CD4-positive, alpha-beta T cell treated with Interferon gamma for 1 hour (primary cell): Measurements from ENCODE around the gene WNK3.

Experiments used
- DNase-seq: peaks from one replicate; pipeline ENCODE4 v3.0.0-alpha.2; 2020

The WNK3 gene

DNA sequence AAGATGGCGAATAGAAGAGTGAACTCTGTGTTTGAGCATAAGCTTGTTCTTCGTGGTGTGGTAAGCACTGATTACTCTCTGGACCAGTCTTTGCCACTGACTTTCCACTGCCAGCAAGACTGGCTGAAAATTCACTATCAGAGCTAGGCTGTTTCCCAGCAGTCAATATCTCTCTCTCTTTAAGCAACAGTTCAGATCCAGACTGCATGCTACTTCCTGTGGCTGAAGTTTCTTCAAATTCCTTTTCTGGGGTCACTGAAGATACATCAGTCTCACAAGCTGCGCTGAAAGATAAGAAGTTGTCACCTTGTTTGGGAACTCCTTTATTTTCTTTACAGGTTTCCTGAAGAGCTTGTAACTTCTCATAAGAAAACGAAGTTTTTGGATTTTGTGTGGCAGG, 120.8 kb downstream of the WNK3 start:
- no peak for DNase-seq

DNA sequence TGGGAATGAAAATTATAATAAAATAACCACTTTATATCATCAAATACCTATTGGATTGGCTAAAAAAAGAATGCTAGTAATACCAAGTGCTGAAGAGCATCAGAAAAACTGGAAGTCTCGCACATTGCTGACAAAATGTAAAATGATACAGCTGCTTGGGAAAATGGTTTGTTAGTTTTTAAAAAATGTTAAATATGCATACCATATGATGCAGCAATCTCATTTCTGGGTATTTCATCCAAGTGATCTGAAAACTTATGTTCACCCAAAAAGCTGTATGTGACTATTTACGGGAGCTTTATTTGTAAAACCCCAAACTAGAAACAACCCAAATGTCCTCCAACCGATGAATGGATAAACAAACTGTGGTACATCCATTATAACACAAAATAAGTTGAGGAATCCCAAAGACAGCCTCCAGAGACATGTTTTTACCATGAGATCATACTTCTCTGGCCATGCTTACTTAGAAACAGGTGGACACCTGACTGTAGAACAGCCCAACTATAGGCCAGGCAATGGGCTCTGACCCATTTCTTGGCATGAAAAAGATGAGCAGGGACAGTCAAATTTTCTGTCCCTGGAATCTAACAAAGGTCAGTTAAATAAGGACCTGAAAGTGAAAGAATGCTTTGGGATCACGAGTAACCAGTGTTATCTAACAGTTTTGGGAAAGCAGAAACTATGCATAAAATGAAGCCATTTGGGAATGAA, 127.3 kb downstream of the WNK3 start:
- DNase-seq, result no peak

DNA sequence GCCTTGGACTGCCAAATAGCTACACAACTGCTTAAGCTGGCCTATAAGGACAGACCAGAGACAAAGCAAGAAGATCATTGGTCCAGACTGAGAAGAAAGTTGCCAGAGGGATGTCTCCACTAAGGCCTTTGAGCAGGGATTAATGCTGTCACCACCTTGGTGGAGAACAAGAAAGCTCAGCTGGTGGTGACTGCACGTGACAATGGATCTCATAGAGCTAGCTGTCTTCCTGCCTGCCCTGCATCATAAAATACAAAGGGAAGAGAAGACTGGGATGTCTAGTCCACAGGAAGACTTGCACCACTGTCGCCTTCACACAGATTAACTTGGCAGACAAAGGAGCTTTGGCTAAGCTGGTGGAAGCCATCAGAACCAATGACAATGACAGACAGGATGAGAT, 134.3 kb downstream of the WNK3 start:
- DNase-seq, result no peak

GRCh38 chrX:54213603-54214002, 144.2 kb downstream of the WNK3 start:
- DNase-seq, result no peak

GRCh38 chrX:54208531-54208930, 149.3 kb downstream of the WNK3 start:
- no peak for DNase-seq

- DNase-seq, result no peak
These were observed 159.6 kb downstream of the WNK3 start for GRCh38 chrX:54198262-54198661.

- no peak for DNase-seq
These were observed 162.8 kb downstream of the WNK3 start for GRCh38 chrX:54194982-54195588.

DNA sequence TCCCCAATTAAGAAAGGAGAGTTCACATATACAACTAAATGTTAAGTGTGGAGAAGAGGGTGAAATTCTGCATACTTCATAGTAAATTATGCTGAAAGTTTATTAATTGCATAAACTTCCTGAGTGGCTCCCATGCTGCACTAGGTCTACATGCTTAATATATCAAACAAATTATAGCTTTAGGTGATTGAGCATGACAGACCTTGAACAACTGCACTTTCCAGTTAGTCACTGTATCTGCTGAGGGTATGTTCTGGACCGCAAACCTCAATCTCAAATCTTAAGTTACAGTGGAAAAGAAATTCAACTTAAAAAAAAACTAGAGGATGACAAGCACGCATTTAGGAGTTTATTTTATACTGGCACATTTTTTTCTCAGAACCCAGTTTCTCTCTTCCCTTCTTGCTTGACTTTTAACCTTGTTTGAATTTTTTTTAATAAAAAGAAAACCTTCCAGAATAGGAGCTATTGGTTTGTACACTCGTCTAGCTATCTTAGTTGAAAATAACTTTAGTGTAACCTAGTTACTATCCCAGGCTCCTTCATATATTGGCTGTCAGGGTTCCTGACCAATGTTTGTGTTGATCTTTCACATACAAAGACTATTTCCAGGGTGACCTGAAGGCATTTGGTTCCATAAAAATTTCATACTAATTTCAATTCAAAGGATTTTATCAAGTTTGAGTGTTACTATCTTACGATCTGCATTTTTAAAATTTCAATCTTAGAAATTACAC, 164.6 kb downstream of the WNK3 start:
- no peak for DNase-seq

DNA sequence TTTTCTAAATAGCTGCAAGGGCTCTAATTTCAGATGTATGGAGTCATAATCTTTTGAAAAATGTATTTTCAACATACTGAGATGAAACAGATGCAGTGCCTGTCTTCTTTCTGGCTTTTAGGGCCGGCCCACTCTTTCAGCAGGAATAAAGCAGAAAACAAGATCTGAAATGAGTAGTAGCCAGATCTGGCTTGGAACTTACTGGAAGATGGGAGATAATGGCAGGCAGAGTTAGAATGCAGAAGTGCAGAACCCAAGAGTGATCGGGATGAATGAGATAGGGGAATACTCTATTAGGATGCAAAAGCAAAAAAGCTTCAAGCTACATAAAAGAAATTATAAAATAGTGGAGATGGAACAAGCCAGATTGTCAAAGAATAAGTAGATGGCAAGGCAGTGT, 173.4 kb downstream of the WNK3 start:
- no peak for DNase-seq

GRCh38 chrX:54182864-54183613, 174.8 kb downstream of the WNK3 start, which contains the start of gene FAM120C:
TSS of gene FAM120C (minus strand) at chrX:54183254. CDS start at chrX:54183198, 56 bp downstream.
- DNase-seq, result peak; percentile 66

DNA sequence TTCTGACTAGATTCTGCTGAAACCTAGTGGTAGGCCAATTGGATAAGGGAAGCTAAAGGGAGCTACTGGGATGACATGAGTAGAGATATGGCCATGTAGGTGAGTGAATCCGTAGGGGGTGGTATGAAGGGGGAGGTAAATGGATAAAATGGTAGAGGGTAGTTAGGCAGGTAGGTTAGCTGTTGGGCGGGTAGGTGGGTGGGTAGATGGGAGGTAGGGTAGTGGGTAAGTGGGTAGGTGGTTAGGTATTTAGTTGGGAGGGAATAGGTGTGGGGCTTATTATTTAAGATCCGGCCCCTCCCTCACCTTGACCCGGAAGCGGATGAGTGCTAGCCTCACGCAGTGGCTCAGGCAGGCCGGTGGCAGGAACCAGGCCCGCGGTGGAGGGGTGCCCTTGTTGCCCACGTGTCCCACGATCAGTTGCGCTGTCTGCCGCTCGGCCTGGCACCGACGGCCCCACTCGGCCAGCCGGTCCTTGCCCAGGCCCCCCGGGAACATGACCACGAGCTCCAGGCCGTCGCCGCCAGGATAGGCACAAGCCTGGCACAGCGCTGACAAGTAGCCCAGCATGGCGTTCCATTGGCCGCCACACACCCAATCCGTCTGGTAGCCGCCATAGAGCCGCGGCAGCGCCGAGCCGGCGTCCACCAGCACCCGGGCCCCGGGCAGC, 175.5 kb downstream of the WNK3 start:
- DNase-seq, result peak; percentile 65

GRCh38 chrX:54181202-54181953, 176.5 kb downstream of the WNK3 start:
- no peak for DNase-seq

DNA sequence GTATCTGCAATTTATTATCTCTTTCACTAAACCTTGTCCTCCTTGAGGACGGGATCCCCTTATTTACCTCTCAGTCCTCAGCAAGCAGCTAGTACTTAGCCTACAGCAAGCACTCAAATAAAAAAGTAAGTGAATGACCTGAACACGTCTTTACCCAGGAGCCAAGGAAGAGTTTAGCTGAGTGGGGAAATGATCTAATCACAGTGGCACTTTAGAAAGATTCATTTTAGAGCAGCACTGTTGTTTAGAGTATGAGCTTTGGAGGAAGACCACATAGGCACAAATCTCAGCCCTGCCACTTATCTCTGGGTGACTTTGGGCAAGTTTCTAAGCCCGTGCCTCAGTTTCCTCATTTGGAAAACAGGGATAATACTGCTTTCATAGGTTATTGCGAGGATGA, 177.4 kb downstream of the WNK3 start:
- DNase-seq, result no peak

DNA sequence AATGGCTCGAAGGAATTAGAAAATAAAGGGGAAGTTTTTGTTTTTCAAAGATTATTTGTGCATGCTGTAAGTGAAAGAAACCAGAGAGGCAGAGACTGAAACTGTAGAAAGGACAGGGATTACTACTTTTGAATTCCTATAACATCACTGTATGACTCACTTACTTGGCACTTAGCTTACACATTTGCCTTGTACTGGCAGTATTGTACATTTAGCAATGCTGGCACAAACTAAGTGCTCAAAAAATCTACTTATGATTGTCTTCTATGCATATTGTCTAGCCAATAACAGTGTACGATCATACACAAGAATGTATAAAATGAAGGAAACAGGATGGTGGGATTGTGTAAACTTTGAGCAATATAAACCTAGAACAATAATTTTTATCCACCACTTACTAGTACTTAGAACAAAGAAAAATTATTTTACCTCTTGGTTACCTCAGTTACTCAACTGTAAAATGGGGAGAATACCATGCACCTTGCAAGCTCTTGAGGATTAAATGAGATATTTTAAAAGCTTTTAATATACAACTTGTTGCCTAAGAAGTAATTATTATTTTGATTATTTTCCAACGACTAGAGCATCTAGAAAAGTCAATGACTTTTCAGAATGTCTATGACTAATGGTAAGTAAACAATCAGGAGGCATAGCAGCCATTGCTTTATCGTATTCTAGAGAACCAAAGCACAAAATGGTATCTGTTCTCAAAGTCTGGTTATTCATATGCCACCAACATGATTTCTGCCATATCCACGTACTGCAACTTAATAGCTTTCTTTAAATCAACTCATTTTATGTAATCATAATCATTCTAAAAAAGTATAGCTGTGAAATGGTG, 179.5 kb downstream of the WNK3 start:
- DNase-seq, result no peak

GRCh38 chrX:54177306-54177705, 180.5 kb downstream of the WNK3 start:
- no peak for DNase-seq

DNA sequence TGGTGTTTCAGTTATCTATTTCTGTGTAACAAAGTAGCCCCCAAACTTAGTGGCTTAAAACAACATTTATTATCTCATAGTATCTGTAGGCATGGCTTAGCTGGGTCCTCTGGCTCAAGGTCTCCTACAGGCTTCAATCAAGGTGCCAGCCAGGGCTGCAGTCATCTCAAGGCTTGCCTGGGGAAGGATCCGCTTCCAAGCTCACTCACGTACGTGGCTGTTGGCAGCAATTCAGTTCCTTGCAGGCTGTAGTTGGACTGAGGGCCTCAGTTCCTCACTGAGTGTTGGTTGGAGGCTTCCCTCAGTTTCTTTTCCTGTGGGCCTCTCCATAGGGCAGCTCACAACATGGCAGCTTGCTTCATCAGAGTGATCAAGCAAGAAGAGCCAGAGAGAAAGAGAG, 184.1 kb downstream of the WNK3 start:
- no peak for DNase-seq

GRCh38 chrX:54172455-54172854, 185.4 kb downstream of the WNK3 start:
- DNase-seq, result no peak

DNA sequence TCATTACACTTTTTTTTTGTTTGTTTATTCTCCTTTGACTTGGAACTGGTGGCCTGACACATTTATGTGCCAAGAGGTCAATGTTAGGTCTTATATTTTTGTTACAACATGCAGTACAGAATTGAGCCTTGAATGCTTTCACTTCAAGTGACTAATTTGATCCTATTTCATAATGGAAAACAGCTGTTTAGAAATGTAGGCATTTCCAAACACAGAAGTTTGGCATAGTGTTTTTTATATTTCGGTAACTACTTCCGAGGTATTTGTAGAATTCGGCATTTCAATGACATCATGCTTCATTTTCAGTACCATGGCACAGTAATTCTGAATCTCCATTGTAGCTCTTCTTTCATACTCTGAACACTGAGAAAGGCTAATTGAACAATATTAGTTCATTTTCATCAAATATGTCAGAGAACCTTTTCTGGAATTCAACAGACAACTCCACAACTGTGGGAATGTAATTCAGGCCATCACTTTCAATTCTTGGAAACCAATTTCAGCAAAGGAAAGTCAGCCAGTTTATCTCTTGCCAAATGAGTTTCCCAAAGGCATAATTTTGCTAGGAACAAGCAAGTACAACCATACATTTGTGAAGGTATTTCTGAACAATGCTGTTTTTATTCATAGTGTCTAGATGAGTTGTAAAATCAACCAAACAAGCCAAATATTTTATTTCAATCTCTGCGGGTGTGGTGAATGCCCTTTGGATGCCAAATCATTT, 186.2 kb downstream of the WNK3 start:
- DNase-seq, result no peak

GRCh38 chrX:54171091-54171490, 186.8 kb downstream of the WNK3 start:
- DNase-seq, result no peak

DNA sequence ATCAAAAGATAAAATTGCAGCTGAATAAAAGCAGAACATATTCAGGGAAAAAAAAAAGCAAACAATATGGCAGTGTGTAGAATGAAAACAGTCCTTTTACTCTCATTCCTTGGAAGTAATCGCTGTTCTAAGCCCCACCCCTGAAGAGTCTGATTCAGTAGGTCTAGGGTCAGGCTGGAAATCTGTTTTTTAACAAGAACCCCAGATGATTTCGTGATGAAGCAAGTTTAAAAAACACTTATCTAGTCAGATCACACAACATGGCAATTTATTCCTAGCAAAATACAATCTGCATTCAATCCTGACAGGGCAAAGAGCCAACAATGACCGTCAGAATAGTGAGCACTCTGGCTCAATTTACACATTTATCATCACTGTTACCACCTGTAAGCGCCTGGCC, 190.9 kb downstream of the WNK3 start:
- no peak for DNase-seq
